Spleen (tissue), 7 donors: Measurements from ENCODE around the gene NPB.

ENCODE experiments used
- POLR2A ChIP-seq, 3 donors: fragments of 450-650 bp; IDR thresholded peaks; one replicate each; pipeline ENCODE4 v1.5.1; 2017; ENCODE audit warnings: antibody characterized with exemption in 3 of 3, mild to moderate bottlenecking in 1 of 3
- POLR2AphosphoS5 ChIP-seq, 3 donors: sonication (generic); formaldehyde crosslinking; IDR thresholded peaks; one replicate each; pipeline ENCODE4 v1.5.1; 2017; ENCODE audit warnings: antibody characterized with exemption in 3 of 3
- TF ChIP-seq, protein P1 (sequence below), 11 experiments: fragments of 200-600 bp in 7 of 11; fragments of 450-650 bp in 4 of 11; sonication (generic) in 4 of 11; IDR thresholded peaks in 8 of 11; conservative IDR thresholded peaks in 3 of 11; 1 replicate in 7 of 11; 2 replicates in 4 of 11; pipeline versions ENCODE4 v1.4.0 to v1.8.0; 2016 to 2021; ENCODE audit warnings: antibody characterized with exemption in 11 of 11, inconsistent platforms in 4 of 11, mild to moderate bottlenecking in 1 of 11
- donor health status: DM: no; HTN: no; CAD: no; lungs with moderate emphysema.
- donor health status: DM: no; HTN: no; CAD: no.
- donor health status: DM: no; HTN: no; CAD: no.

DNA sequence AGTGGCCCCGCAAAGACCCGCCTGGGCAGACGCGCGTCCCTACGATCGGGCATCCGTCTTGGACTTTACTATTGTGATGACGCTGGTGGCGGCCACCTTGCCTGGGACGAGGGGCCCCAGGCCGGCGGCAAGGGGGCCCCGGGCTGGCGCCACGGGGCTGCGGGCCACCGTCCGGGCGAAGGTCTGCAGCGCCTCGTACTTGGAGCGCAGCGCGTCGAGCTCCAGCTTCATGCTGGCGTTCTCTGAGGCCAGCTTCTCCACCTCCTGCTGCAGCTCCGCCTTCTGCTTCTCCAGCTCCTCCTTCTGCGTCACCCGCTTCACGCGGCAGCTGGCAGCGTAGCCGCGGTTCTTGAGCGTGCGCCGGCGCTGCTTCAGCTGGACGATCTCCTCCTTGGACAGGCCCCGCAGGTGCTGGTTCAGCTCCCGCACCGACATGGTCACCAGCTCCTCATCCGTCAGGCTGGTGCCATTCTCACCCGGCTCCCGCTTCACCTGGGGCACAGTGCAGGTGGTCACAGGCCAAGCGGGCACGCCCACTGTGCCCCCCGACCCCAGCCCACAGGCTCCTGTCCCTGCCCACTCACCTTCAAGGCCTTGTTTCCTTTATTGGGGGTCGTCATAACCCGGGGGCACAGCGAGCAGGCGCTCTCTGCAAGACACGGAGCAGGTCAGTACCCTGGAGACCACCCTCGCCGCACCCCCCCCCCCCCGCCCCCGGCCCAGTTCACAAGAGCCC, 20.7 kb downstream of the NPB start:
- TF ChIP-seq, protein P1, sequence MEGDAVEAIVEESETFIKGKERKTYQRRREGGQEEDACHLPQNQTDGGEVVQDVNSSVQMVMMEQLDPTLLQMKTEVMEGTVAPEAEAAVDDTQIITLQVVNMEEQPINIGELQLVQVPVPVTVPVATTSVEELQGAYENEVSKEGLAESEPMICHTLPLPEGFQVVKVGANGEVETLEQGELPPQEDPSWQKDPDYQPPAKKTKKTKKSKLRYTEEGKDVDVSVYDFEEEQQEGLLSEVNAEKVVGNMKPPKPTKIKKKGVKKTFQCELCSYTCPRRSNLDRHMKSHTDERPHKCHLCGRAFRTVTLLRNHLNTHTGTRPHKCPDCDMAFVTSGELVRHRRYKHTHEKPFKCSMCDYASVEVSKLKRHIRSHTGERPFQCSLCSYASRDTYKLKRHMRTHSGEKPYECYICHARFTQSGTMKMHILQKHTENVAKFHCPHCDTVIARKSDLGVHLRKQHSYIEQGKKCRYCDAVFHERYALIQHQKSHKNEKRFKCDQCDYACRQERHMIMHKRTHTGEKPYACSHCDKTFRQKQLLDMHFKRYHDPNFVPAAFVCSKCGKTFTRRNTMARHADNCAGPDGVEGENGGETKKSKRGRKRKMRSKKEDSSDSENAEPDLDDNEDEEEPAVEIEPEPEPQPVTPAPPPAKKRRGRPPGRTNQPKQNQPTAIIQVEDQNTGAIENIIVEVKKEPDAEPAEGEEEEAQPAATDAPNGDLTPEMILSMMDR (IDR thresholded peaks at IDR 0.05 in 8 of 11, conservative IDR thresholded peaks at IDR 0.05 in 3 of 11), result no peak
- TF ChIP-seq POLR2A (IDR thresholded peaks at IDR 0.05), result no peak
- peak in 2 of 3 donors; percentile 5 to 51 for TF ChIP-seq POLR2AphosphoS5 (IDR thresholded peaks at IDR 0.05)
